GM21737 (cell line): Measurements from ENCODE around the gene GPBP1.
"Not testable (repeated sequence)": the region's sequence is repeated elsewhere in the genome, so short reads cannot be mapped to it uniquely, and the experiment has no call there.

Source experiments
- ATAC-seq: cut with Tn5 transposase; IDR thresholded peaks from one replicate; pipeline ENCODE4 v1.9.1; 2021; ENCODE audit warnings: mild to moderate bottlenecking, moderate library complexity; ENCODE audit not compliant: unreplicated experiment

The GPBP1 gene, protein sequence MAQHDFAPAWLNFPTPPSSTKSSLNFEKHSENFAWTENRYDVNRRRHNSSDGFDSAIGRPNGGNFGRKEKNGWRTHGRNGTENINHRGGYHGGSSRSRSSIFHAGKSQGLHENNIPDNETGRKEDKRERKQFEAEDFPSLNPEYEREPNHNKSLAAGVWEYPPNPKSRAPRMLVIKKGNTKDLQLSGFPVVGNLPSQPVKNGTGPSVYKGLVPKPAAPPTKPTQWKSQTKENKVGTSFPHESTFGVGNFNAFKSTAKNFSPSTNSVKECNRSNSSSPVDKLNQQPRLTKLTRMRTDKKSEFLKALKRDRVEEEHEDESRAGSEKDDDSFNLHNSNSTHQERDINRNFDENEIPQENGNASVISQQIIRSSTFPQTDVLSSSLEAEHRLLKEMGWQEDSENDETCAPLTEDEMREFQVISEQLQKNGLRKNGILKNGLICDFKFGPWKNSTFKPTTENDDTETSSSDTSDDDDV

DNA sequence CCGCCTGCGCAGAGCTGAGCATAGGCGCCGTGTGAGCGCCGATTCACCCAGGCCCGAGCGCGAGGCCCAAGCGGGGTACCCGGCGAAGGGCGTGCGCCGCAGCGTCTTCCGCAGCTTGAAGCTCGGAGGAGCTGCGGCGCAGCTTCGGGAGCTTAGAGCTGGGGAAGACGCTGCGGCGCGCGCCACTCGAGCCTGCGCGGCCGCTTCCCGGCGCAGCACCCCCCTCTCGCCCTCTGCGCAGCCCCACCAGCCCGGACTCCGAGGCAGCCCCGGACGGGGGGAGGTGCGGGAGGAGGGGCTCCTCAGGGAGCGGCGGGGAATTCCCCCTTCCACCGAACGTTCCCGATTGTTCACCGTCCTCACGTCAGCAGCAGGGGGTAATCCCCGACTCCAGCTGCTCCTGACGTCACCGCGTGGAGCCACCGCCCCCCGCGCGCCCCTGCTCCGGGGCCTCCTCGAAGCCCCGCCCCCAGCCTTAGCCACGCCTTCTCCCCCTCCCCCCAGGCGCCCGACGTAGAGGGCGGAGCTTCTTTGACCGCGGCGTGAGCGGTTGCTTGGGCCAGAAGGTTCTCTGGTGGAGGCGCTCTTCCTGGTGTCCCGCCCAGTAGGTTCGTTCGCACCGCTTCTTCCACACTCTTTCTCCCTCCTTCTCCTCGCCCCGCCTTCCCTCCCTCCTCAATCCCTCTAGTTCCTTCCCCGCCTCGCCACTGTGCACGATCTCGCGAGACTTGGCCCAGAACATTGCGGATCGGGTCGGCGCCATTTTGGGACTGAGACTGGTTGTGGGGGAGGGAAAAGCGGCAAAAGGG, at the start of gene GPBP1:
Gene GPBP1 (plus strand): TSS at position 741 of the 809 bp plus-strand sequence. CDS start 40,072 bp downstream, outside the sequence.
- peak; percentile 61 for ATAC-seq

DNA sequence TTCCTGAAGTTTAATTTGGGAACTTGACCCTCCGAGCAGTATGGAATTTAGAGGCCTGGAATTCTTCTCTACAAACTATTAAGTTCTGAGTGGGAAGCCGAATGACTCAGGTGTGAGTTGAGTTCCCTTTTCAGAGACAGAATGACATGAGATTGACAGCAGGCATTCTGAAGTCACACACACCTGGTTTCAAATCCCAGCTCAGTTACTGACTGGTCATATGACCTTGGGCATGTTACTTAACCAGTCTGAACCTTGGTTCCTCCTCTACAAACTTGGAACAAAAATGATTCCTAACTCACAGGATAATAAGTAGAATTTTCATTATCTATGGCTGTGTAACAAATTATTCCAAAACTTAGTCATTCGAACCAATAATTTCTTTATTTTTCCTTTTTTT, 45.5 kb upstream of the GPBP1 start:
- no peak for ATAC-seq

GRCh38 chr5:57133574-57133973, 40.3 kb upstream of the GPBP1 start:
- no peak for ATAC-seq

DNA sequence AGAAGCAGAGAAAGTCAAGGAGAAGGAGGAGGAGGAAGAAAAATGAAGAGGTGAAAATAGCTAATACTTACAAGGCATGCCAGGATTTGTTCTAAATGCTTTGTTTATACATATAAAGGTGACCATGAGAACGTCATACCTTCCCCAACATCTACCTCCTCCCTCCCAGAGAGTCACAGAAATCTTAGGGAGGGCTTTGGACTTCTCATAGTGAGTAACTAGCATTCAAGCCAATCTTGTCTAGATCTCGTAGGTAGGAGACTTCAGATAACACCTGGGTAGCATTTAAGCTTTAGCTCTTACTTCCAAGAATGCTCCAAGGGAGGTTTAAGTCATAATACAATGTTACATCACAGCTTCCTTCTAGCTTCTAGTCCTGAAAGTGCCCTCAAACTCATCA, 36.5 kb upstream of the GPBP1 start:
- ATAC-seq, result no peak

GRCh38 chr5:57152316-57152715, 21.5 kb upstream of the GPBP1 start:
- ATAC-seq, result no peak

DNA sequence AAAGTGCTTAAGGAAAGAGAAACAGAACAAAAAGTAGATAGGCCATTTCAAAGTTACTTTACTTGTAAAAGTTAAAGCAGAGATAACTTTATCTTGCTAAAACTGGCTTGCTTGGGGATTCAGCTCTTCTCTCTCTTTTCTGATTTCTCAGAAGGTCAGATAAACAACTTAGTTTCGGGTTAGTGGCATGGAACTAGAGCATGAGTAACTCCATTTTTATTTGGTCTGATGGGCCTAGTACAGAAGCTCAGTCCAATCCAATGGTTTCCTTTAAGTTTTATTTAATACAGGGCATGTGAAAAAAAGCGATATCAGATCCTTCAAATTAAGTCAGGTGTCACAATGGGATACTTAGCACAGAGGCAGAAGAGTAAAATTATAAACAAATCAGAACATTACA, 18.8 kb upstream of the GPBP1 start:
- no peak for ATAC-seq

GRCh38 chr5:57157131-57157530, 16.7 kb upstream of the GPBP1 start:
- ATAC-seq, result no peak

DNA sequence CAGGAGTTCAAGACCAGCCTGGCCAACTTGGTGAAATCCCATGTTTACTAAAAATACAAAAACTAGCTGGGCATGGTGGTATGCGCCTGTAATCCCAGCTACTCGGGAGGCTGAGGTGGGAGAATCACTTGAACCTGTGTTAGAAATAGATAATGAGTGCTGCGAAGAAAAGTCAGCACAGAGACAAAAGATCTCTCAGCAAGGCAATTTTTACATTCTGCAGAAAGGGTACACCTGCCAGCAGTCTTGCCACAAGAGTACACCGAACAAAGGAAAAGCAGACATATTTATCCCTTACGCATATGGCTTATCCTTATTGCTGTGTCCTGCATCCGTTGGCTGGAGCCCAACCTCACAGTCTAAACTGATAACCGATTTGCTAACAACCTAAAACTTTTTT, 16.2 kb upstream of the GPBP1 start:
- no peak for ATAC-seq

- no peak for ATAC-seq
Observed at GRCh38 chr5:57163553-57164006, 10.3 kb upstream of the GPBP1 start.

GRCh38 chr5:57164124-57164523, 9.7 kb upstream of the GPBP1 start:
- ATAC-seq, result no peak

GRCh38 chr5:57165171-57165570, 8.7 kb upstream of the GPBP1 start:
- not testable (repeated sequence) for ATAC-seq

- ATAC-seq, result no peak
Observed at GRCh38 chr5:57166276-57166675, 7.6 kb upstream of the GPBP1 start.

- no peak for ATAC-seq
Observed at GRCh38 chr5:57167201-57167600, 6.7 kb upstream of the GPBP1 start.

DNA sequence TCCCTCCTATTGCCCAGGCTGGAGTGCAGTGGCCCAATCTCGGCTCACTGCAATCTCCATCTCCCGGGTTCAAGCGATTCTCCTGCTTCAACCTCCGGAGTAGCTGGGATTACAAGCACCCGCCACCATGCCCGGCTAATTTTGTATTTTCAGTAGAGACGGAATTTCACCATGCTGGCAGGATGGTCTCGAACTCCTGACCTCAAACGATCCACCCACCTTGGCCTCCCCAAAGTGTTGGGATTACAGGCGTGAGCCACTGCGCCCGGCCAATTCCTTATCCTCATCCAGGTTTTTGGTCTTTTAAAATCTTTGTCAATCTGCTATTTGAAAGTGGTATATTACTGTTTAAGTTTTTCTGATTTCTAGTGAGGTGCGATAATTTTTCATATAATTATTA, 3.7 kb upstream of the GPBP1 start:
- ATAC-seq, result not testable (repeated sequence)

DNA sequence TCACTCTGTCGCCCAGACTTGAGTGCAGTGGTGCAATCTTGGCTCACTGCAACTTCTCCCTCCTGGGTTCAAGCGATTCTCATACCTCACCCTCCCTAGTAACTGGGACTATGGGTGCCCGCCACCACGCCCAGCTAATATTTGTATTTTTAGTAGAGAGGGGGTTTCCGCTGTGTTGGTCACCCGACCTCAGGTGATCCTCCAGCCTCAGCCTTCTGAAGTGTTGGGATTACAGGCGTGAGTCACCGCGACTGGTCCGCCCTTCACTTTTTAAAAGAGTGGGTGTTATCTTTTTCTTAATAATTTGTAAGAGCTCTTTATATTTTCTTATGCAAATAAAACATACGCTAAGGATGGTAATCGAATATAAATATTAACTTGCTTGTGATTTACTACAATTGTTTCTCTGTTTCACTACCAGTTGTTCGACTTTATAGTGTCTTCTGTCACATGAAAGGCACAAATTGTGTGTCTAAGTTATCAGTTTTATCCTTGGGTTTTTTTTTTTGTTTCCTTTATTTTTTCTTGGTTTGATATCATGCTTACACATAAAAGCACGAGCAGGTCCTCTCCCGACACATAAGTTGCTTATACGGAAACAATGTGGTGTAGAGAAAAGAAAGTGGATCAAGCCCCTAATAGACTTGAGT, 1.9 kb upstream of the GPBP1 start:
- no peak for ATAC-seq

- no peak for ATAC-seq
Observed at GRCh38 chr5:57172466-57173318, 1.2 kb upstream of the GPBP1 start.

DNA sequence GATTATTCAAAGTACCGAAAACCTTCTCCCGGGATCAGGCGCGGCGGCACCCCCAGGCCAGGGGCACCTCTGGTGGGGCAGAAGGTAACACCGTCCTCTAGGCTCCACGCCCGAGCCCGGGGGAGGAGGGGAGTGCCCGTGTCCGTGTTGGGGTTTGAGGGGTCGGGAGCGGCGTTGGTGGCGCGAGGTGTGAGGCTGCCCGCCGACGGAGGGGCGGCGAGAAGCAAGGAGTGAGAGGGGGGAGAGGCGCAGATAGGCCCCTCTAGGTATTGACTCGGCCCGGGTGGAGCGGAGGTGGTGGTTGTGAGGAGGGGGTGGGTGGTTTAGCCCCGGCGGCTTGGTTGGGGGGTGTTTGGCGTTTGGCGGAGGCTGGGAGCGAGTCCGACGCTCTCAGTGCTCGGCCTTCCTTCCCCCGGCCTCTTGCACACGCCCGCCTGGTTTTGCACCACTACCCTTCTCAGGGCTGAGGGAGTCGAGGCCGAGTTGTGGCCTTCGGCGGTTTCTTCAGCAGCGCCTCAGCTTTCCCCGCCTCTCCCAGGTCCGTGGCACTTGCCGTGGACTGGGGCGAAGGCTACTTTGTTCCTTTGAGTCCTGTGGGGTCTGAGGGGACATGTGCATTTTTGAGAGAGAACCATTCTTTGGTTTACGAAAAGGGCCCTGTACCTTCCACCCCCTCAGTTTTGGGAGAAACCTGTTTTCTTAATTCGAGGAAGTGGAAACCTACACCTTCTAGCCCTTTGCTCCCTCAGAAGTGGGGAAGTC, 450 bp downstream of the GPBP1 start:
- ATAC-seq, result peak; percentile 5

GRCh38 chr5:57174890-57175510, 1.1 kb downstream of the GPBP1 start:
- no peak for ATAC-seq
